Liver (tissue), 9 donors: ENCODE measurements around the gene ARMC12. TPM values are rescaled to one million over a fixed set of nuclear protein-coding genes. Genes with fewer than 3 reads are reported as not detected.

ENCODE experiments used
- DNase-seq: peaks from one replicate; pipeline ENCODE4 v3.0.0-alpha.2; 2017; ENCODE audit warnings: low spot score
- H3K27ac ChIP-seq, 2 donors: one replicate each; pipeline ENCODE4 v1.7.0; 2013; ENCODE audit warnings: inconsistent platforms in 2 of 2, low read length in 2 of 2, control low read depth in 1 of 2, low read depth in 1 of 2, mild to moderate bottlenecking in 1 of 2
- H3K27me3 ChIP-seq, 4 donors: one replicate each; pipeline versions ENCODE4 v1.6.1 to v1.7.0; 2013; ENCODE audit warnings: low read length in 3 of 4, inconsistent platforms in 1 of 4, mild to moderate bottlenecking in 1 of 4, moderate library complexity in 1 of 4; ENCODE audit not compliant: control insufficient read depth in 4 of 4, insufficient read depth in 4 of 4
- H3K36me3 ChIP-seq, 4 donors: one replicate each; pipeline versions ENCODE4 v1.6.1 to v1.7.0; 2013; ENCODE audit warnings: low read length in 3 of 4, mild to moderate bottlenecking in 3 of 4, low read depth in 1 of 4, moderate library complexity in 1 of 4; ENCODE audit not compliant: control insufficient read depth in 4 of 4, insufficient read depth in 3 of 4
- H3K4me1 ChIP-seq, 4 donors: one replicate each; pipeline versions ENCODE4 v1.6.1 to v1.7.0; 2013; ENCODE audit warnings: low read length in 3 of 4, mild to moderate bottlenecking in 3 of 4, moderate library complexity in 1 of 4; ENCODE audit not compliant: control insufficient read depth in 4 of 4, insufficient read depth in 4 of 4
- H3K4me3 ChIP-seq, 3 donors: one replicate each; pipeline versions ENCODE4 v1.6.1 to v1.7.0; 2013; ENCODE audit warnings: low read length in 3 of 3, control low read depth in 1 of 3, low read depth in 1 of 3, mild to moderate bottlenecking in 1 of 3
- H3K9ac ChIP-seq, 2 donors: one replicate each; pipeline ENCODE4 v1.7.0; 2013; ENCODE audit warnings: low read length in 2 of 2, mild to moderate bottlenecking in 2 of 2, moderate library complexity in 2 of 2, control low read depth in 1 of 2, low read depth in 1 of 2
- H3K9me3 ChIP-seq, 4 donors: one replicate each; pipeline versions ENCODE4 v1.6.1 to v1.7.0; 2013; ENCODE audit warnings: low read length in 3 of 4; ENCODE audit not compliant: control insufficient read depth in 4 of 4
- EGR1 ChIP-seq, 2 donors: IDR thresholded peaks; 2 replicates each; pipeline ENCODE4 v1.6.1; 2016 to 2018; ENCODE audit warnings: antibody characterized with exemption in 2 of 2, low read depth in 2 of 2
- FOXA1 ChIP-seq: IDR thresholded peaks from 2 replicates; pipeline ENCODE4 v1.6.1; 2016; ENCODE audit warnings: antibody characterized with exemption
- FOXA2 ChIP-seq: IDR thresholded peaks from 2 replicates; pipeline ENCODE4 v1.6.1; 2016; ENCODE audit warnings: antibody characterized with exemption
- GABPA ChIP-seq, 2 donors: IDR thresholded peaks in 1 of 2; conservative IDR thresholded peaks in 1 of 2; 2 replicates each; pipeline ENCODE4 v1.6.1; 2016; ENCODE audit warnings: antibody characterized with exemption in 2 of 2, mild to moderate bottlenecking in 1 of 2, moderate library complexity in 1 of 2
- HNF4A ChIP-seq, 2 donors: conservative IDR thresholded peaks; 2 replicates each; pipeline ENCODE4 v1.6.1; 2016; ENCODE audit warnings: antibody characterized with exemption in 2 of 2, mild to moderate bottlenecking in 2 of 2
- HNF4G ChIP-seq: IDR thresholded peaks from 2 replicates; pipeline ENCODE4 v1.6.1; 2016; ENCODE audit warnings: antibody characterized with exemption
- JUND ChIP-seq, 2 donors: IDR thresholded peaks; 2 replicates each; pipeline ENCODE4 v1.6.1; 2016; ENCODE audit warnings: antibody characterized with exemption in 2 of 2
- MAX ChIP-seq: IDR thresholded peaks from 2 replicates; pipeline ENCODE4 v1.6.1; 2016; ENCODE audit warnings: antibody characterized with exemption
- NR2F2 ChIP-seq: IDR thresholded peaks from 2 replicates; pipeline ENCODE4 v1.6.1; 2016; ENCODE audit warnings: antibody characterized with exemption
- RAD21 ChIP-seq, 2 donors: IDR thresholded peaks; 2 replicates each; pipeline ENCODE4 v1.6.1; 2016; ENCODE audit warnings: antibody characterized with exemption in 2 of 2, mild to moderate bottlenecking in 2 of 2
- RXRA ChIP-seq, 2 donors: IDR thresholded peaks; 2 replicates each; pipeline ENCODE4 v1.6.1; 2017 to 2018; ENCODE audit warnings: antibody characterized with exemption in 2 of 2, mild to moderate bottlenecking in 1 of 2
- SP1 ChIP-seq: IDR thresholded peaks from 2 replicates; pipeline ENCODE4 v1.6.1; 2018; ENCODE audit warnings: antibody characterized with exemption, mild to moderate bottlenecking
- TAF1 ChIP-seq: conservative IDR thresholded peaks from 2 replicates; pipeline ENCODE4 v1.6.1; 2016; ENCODE audit warnings: antibody characterized with exemption, mild to moderate bottlenecking
- YY1 ChIP-seq: IDR thresholded peaks from 2 replicates; pipeline ENCODE4 v1.6.1; 2016; ENCODE audit warnings: antibody characterized with exemption, mild to moderate bottlenecking
- WGBS: extraction: QIAGEN DNeasy Blood & Tissue Kit; methylation state at CpG from one replicate; pipeline ENCODE4 v1.1.7; 2013; 5-methylcytosine and 5-hydroxymethylcytosine counted together
- polyA plus RNA-seq, 2 donors: library from polyadenylated mRNA; stranded (reverse) in 1 of 2; unstranded in 1 of 2; fragments of 200-250 nt in 1 of 2; fragments of >200 nt in 1 of 2; fragmentation: Nextera tagmentation in 1 of 2; extraction: Ambion mirVana in 1 of 2; gene quantifications; one replicate each; pipeline versions ENCODE4 v1.2.1 to v1.2.3, GENCODE V29; 2013 to 2015
- total RNA-seq, 2 donors: library from RNA; depleted of rRNA; stranded (reverse); fragments of >200 nt; gene quantifications; one replicate each; pipeline ENCODE4 v1.2.3, GENCODE V29; 2014
- TF ChIP-seq, protein P1 (sequence below): fragments of 150-350 bp; IDR thresholded peaks from 2 replicates; pipeline ENCODE4 v1.5.1; 2017; ENCODE audit warnings: improper control_type of control experiment, low read depth, low read length; ENCODE audit not compliant: missing input control
- TF ChIP-seq, protein P2 (sequence below): IDR thresholded peaks from 2 replicates; pipeline ENCODE4 v1.6.1; 2016; ENCODE audit warnings: antibody characterized with exemption, mild to moderate bottlenecking
- TF ChIP-seq, protein P3 (sequence below): IDR thresholded peaks from 2 replicates; pipeline ENCODE4 v1.6.1; 2016; ENCODE audit warnings: antibody characterized with exemption
- donor health status: healthy.
- donor health status: healthy.
- donor health status: healthy.
- donor health status: healthy.
- donor health status: healthy.

ARMC12 gene
- total and polyA plus RNA-seq, 4 donors = 0.42 to 0.64 (median 0.43) TPM; not detected in 1

- no peak overlapping the region for H3K27ac ChIP-seq
- WGBS = 83% methylated on average over 4 of the region's 4 CpGs
- H3K4me3 ChIP-seq = no peak overlapping the region
- no peaks in the 10 kb centered on the region for H3K27me3 ChIP-seq
- DNase-seq = no peak
- no peak overlapping the region for H3K9ac ChIP-seq
- H3K4me1 ChIP-seq = no peaks in the 10 kb centered on the region
- TF ChIP-seq HNF4G = no peak
- no peak for TF ChIP-seq EGR1 (IDR thresholded peaks at IDR 0.05; ENCODE audit: low read depth in 2 of 2)
- TF ChIP-seq FOXA2 = no peak
- no peak for TF ChIP-seq NR2F2
- no peak for TF ChIP-seq GABPA (IDR thresholded peaks at IDR 0.05 in 1 of 2, conservative IDR thresholded peaks at IDR 0.05 in 1 of 2)
- TF ChIP-seq, protein P1, sequence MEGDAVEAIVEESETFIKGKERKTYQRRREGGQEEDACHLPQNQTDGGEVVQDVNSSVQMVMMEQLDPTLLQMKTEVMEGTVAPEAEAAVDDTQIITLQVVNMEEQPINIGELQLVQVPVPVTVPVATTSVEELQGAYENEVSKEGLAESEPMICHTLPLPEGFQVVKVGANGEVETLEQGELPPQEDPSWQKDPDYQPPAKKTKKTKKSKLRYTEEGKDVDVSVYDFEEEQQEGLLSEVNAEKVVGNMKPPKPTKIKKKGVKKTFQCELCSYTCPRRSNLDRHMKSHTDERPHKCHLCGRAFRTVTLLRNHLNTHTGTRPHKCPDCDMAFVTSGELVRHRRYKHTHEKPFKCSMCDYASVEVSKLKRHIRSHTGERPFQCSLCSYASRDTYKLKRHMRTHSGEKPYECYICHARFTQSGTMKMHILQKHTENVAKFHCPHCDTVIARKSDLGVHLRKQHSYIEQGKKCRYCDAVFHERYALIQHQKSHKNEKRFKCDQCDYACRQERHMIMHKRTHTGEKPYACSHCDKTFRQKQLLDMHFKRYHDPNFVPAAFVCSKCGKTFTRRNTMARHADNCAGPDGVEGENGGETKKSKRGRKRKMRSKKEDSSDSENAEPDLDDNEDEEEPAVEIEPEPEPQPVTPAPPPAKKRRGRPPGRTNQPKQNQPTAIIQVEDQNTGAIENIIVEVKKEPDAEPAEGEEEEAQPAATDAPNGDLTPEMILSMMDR = no peak
- TF ChIP-seq MAX = no peak
- TF ChIP-seq, protein P2, sequence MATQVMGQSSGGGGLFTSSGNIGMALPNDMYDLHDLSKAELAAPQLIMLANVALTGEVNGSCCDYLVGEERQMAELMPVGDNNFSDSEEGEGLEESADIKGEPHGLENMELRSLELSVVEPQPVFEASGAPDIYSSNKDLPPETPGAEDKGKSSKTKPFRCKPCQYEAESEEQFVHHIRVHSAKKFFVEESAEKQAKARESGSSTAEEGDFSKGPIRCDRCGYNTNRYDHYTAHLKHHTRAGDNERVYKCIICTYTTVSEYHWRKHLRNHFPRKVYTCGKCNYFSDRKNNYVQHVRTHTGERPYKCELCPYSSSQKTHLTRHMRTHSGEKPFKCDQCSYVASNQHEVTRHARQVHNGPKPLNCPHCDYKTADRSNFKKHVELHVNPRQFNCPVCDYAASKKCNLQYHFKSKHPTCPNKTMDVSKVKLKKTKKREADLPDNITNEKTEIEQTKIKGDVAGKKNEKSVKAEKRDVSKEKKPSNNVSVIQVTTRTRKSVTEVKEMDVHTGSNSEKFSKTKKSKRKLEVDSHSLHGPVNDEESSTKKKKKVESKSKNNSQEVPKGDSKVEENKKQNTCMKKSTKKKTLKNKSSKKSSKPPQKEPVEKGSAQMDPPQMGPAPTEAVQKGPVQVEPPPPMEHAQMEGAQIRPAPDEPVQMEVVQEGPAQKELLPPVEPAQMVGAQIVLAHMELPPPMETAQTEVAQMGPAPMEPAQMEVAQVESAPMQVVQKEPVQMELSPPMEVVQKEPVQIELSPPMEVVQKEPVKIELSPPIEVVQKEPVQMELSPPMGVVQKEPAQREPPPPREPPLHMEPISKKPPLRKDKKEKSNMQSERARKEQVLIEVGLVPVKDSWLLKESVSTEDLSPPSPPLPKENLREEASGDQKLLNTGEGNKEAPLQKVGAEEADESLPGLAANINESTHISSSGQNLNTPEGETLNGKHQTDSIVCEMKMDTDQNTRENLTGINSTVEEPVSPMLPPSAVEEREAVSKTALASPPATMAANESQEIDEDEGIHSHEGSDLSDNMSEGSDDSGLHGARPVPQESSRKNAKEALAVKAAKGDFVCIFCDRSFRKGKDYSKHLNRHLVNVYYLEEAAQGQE = no peak
- no peak for TF ChIP-seq YY1
- no peak for TF ChIP-seq TAF1
- TF ChIP-seq FOXA1 = no peak
- TF ChIP-seq, protein P3, sequence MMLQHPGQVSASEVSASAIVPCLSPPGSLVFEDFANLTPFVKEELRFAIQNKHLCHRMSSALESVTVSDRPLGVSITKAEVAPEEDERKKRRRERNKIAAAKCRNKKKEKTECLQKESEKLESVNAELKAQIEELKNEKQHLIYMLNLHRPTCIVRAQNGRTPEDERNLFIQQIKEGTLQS = no peak
- TF ChIP-seq RAD21 (IDR thresholded peaks at IDR 0.05) = no peak
- TF ChIP-seq HNF4A (conservative IDR thresholded peaks at IDR 0.05) = no peak
- no peak for TF ChIP-seq SP1
- no peak for TF ChIP-seq RXRA (IDR thresholded peaks at IDR 0.05)
- H3K9me3 ChIP-seq = no peaks in the 10 kb centered on the region
- H3K36me3 ChIP-seq = no peaks in the 10 kb centered on the region
These were observed 59.4 kb downstream of the ARMC12 start for GRCh38 chr6:35796236-35796635.

DNA sequence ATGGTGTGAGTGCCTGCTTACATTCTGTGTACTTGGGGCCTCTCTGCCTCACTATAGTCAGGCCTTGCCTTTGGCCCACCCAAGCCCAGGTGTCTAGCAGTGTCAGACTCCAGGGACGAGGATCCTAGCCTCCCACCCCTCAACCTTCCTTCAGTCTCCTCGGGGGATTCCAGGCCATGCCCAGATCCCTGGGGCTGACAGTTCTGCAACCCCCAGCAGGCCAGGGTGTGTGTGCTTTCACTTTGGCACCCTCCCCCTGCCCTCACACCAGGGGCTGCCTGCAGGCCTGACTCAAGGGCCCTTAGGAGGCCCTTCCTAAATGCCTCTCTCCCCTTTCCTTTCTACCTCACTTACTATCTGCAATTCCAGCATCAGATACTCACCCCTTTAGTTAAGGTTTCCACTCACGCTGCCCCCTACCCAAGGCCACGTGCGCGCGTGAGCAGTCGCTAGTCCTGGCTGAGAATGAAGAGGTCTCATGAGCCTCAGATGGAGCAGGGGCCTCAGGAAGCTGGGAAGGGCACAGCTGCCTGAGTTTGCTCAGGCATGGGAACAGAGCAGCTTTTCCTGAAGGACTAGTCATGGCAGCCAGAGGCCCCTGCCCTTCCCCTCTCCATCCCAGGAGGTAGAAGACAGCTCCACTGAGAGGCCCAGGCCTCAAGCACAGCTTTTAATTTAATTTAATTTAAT, 61.1 kb downstream of the ARMC12 start:
- 91% methylated on average over 8 of the region's 8 CpGs for WGBS
- TF ChIP-seq YY1 (no peak), HNF4A (conservative IDR thresholded peaks at IDR 0.05) (no peak), FOXA1 (no peak), HNF4G (no peak), GABPA (IDR thresholded peaks at IDR 0.05 in 1 of 2, conservative IDR thresholded peaks at IDR 0.05 in 1 of 2) (no peak), MAX (no peak), JUND (IDR thresholded peaks at IDR 0.05) (no peak), RAD21 (IDR thresholded peaks at IDR 0.05) (no peak), EGR1 (IDR thresholded peaks at IDR 0.05; ENCODE audit: low read depth in 2 of 2) (no peak)
- TF ChIP-seq, protein P2 = no peak
- TF ChIP-seq, protein P3 = no peak
- no peaks in the 10 kb centered on the region for H3K27me3 ChIP-seq
- H3K9ac ChIP-seq = no peak overlapping the region
- no peaks in the 10 kb centered on the region for H3K9me3 ChIP-seq
- no peak for DNase-seq
- H3K27ac ChIP-seq = no peak overlapping the region
- no peak overlapping the region for H3K4me3 ChIP-seq
- H3K36me3 ChIP-seq = no peaks in the 10 kb centered on the region
- H3K4me1 ChIP-seq = no peaks in the 10 kb centered on the region
